ENCODE data around the gene CD207.

GRCh38 chr2:70854411-70854810 lies 18.8 kb upstream of the CD207 start:
- no peak for TF ChIP-seq EP300 (IDR thresholded peaks at IDR 0.05)
- no peak for TF ChIP-seq CTCF (IDR thresholded peaks at IDR 0.05)
- TF ChIP-seq POLR2A (IDR thresholded peaks at IDR 0.05): no peak

Measured in tibial nerve (tissue), 4 donors.